LoVo (cell line): ENCODE data around the gene CECR2.

Experiments used
- DNase-seq: peaks from one replicate; pipeline ENCODE4 v3.0.0-alpha.2; 2016; ENCODE audit warnings: low spot score

CECR2 gene

DNA sequence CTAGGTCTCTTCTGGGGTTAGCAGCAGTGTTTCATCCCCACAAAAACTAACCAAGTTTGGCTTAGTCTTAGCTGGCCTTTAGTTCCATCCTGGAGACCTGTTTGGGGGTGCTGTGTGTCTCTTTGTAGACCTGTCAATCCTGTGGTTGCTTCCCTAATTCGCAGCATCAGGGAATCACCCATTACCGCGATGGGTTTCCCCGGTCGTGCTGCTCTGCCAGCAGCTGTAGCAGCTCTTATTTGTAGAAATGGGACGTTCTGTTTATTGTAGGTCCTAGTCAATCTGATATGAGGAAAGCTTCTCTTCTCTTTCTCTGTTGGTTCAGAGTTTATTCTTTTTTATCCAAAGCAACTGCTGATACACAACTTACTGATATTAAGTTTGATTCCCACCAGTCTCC is 91.6 kb downstream of the CECR2 start:
- no peak for DNase-seq

DNA sequence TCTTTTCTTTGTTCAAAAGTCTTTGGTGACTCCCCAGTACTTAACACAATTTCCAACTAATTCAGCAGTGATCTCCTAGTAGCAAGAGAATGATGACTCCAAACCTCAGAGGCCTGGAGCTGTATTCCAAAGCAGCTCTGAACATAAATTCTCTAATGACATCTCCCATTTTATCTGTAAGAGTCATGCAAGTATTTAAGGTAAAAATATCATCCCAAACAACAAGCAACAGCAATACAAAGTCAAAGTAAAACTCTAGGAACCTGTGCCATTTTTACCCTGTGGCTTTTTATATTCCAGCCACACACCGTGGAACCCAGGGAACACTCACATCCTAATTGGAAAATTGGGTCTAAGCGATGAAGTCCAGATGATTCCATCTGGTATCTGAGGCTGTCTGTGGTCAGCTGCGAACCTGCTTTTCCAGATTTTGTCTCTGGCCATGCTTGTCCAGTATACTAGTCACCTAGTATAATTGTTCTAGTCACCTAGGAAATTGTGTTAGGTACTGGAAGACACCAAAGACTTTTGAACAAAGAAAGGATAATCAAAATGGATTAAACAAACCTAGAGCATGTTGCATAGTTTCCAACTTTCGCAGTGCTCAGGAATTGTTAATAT is 101.7 kb downstream of the CECR2 start:
- no peak for DNase-seq

DNA sequence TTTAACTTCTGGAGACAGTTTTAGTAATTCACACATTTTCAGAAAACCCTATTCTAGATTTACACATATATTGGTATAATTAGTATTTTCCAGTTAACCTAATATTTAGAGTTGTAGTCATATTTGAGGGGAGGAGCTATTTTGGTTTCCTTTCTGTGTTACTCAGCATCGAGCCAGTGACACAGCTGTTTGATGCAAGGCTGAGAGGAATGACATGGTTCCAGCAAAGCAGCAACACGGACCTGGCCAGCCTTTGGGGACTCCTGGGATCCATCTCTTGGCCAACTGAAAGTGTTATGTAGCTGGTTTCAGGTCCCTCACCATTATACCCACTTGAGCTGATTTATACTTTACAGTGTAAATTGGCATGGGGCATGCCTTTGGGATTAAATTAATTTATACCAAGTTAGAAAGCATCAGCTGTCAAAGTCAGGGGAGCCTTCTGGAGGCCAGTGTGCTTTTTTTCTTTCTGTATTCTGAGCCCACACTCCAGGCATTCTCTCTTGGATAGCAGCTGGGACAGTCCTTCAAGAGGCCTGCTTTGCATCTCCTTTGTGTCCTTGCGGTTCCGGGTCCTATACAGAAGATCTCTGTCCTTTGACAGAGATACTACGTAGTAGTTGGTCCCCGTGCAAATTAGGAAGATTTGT is 102.8 kb downstream of the CECR2 start:
- no peak for DNase-seq

DNA sequence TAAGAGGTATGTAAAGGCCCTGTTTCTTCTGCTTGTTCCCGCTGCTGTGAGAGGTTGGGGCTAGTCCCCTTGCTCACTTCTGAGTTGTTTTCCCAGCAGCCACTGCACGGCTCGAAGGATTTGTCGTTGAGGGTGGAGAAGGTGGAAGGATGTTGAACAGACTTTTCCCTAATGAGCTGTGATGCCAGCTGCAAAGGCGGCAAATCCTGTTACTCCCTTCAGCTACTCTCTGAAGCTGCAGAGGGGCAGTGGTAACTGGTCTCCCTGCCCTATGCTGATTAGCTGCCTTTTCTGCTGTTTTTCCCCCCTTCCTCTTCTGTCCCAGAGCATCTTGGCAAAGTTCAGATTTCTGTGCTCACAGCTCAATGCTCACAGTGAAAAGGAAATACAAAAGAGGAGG is 103.7 kb downstream of the CECR2 start:
- DNase-seq, result no peak

DNA sequence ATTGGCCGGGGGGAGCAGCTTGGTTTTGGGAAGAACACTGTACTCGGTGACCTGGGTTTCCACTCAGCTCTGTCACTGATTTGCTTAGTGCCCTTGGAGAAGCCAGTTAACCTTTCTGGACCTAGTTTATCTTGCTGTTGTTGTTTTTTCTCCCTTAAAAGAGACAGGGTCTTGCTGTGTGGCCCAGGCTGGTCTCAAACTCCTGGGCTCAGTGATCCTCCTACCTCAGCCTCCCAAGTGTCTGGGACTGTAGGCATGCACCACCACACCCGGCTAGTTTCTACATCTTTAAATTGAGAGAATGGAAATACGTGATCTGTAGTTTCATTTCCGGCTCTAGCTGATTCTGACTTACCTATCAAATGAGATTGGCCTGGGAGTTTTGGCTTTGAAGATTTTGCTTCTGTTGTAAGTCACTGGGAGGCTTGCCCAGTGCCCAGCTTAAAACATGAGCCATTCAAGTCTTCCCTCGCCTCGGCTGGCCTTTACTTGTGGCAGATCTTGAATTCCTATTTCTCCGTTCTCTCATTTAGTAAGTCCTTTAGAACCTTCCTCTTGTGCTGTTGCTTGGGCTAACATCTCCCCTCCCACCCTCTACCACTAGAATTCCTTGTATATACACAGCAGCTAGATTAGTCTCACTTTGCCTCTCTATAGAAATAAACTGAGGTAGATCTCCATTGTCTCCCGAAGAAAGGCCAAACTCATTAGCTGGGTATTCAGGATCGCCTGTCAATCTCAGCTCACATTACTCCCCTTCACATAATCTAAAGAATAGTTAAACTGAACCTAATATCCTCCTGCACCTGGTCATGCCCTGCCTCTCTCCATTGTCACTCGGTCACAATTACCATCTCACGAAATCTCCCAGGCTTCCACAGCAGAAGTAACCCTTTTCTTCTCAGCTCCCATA is 106.3 kb downstream of the CECR2 start:
- DNase-seq, result no peak

DNA sequence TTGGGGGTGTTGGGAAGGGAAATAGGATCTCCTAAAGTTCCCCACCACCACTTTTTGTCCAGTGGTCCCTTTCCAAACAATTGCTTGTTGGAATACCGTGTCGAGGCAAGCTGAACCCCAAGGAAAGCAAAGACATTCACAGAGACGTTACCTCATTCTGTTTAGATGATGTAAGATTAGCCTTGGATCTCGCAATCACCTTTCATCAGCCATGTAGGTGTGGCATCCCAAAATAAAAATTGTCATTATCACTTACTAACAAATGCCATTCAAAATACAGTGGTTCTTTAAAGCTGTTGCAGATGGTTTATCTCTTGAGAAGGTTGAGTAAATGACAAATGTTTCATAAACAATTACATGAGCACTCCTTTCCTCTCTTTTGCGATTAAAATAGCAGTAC is 107.6 kb downstream of the CECR2 start:
- DNase-seq, result no peak

DNA sequence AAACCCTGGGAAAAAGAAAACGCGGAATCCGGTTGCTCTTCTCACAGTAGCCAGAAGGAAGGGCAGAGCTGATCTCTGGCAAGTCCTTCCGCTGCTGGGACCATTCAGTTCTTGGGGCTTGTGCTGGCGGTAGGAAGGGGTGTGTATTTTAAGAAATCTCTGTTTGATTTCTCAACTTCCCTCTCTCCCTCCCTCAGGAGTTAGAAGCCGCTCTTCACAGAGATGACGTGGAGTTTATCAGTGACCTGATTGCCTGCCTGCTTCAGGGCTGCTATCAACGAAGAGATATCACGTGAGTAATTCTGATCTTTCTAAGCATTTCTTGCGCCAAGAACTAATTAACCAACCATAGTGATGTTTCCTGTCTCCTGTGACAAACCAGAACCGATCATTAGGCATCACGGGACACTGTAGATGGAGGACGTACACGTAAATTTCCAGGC is 108.2 kb downstream of the CECR2 start:
- no peak for DNase-seq

DNA sequence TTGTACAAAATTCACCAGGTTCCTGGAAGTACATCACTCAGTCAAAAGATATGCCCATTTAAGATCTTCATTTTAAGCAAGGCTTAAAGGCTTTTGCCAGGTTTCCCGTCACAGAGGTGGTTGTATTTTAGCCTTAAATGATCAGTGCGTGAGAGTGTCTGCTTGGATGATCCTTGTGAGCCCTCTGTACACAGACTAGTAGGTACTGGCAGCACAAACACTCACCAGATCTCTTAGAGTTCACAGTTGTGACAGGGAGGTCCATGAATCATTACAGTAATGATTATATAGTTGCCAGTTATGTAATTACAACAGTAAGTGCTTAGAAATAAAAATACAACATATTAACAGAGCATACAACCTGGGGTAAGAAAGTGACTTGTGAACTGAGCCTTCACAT is 109.9 kb downstream of the CECR2 start:
- DNase-seq, result no peak

DNA sequence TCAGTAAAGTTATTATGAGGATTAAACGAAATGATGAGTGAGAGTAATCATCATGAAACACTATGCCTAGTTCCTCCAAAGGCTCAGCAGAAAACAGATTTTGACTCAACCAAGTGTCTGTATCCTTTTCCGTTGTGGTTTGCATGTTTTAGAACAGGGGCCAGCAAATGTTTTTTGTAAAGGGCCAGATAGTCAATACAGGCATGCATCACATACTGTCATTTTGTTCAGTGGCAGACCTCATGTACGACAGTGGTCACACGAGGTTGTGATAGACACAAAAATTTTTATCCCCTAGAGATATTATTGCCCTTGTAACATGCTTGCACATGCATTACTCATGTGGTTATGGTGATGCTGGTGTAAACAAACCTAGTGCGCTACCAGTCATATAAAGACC is 112.2 kb downstream of the CECR2 start:
- no peak for DNase-seq

DNA sequence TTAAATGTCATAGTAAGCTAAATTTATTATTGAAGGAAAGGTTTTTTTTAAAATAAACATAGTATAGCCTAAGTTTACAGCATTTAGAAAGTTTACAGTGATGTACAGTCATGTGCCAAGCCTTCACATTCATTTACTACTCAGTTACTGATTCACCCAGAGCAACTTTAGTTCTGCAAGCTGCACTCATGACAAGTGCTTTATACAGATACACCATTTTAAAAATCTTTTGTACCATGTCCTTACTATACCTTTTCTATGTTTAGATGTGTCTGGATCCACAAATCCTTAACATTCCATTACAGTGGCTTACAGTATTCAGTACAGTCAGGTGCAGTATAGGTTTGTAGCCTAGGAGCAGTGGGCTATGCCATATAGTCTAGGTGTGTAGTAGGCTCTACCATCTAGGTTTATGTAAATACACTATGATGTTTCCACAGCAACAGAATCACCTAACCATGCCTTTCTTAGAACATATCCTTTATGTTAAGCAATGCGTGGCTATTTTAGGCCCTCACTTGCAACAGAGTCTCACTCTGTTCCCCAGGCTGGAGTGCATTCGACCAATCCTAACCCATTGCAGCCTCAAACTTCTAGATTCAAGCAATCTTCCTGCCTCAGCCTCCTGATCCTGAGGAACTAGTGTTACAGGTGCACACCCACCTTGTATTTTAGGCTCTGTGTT is 114.6 kb downstream of the CECR2 start:
- no peak for DNase-seq

DNA sequence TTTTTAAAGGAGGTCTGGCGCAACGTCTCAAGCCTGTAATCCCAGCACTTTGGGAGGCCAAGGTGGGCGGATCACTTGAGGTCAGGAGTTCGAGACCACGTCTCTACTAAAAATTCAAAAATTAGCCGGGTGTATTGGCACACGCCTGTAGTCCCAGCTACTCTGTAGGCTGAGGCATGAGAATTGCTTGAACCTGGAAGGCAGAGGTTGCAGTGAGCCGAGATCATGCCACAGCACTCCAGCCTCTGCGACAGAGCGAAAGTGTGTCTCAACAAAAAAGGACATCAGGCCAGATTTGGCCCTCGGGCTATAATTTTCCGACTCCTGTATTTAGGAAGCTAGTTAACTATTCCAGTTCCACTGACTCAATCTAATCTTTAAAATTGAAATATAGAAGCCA is 115.3 kb downstream of the CECR2 start:
- no peak for DNase-seq

DNA sequence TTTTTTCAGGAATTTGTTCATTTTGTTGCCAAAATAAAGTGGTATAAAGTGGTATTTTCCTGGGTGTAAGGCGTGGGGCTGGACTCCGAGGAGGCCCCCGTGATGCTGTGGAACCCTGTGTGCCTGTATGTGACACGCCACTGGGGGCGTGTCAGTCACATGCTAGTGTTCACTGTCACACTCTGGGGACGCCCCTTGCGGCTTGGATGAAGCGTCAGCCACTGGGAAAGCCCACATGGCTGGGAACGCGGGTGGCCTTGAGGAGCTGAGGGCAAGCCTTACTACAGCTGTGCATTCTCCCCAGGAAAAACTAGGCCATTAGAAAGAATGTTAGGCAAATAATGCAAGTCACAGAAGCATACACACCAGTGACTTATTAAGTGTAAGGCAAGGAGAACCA is 117.1 kb downstream of the CECR2 start:
- DNase-seq, result no peak

DNA sequence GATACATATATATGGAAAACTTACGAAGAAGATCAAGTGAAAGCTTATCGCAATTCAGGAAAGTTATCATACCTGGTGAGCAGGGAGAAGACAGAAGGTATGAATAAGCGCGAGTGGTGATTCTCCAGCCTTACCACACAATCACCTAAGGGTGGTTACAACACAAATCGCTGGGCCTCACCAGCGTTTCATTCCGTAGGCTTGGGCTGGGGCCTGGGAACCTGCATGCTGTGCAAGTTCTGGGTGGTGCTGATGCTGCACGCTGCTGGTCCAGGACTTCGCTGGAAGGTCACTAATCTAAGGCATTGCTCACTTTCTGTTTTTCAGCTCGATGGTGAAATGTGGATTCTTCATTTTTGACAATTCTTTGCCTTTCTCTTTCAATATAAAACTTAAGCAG is 117.5 kb downstream of the CECR2 start:
- DNase-seq, result no peak

DNA sequence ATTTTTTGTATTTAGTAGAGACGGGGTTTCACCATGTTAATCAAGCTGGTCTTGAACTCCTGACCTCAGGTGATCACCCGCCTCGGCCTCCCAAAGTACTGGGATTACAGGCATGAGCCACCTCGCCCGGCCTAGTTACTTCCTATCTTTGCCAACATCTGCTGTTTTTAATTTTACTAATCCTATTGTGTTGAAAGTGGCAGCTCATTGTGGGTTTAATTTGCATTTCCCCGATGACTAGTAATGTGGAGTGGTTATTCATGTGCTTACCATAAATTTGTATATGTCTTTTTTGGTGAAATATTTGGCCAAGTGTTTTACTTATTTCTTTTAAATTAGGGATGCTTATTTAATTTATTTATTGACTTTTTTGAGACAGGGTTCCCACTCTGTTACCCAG is 119.8 kb downstream of the CECR2 start:
- DNase-seq, result no peak

DNA sequence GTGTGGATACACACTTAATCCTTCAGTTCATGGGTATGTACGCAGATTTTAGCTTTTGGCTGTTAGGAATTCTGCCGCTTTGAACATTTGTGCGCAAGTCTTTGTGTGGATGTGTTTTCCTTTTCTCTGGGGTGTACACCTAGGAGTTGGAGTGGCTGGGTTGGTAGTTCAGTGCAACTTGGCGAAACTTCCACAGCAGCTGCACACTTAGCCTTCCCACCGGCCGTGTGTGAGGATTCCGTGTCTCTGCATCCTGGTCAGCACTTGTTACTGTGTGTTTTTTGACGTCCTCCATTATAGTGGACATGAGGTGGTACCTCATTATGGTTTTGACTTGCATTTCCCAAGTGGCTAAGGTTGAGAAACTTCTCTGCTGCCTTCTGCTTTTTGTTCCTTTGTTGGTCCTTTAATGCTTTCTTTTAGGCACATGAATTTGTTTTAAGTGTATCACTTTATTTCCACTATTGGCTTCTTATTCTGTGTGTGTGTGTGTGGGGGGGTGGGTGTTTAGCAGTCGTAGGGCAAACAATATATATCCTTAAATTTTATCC is 121.9 kb downstream of the CECR2 start:
- no peak for DNase-seq

DNA sequence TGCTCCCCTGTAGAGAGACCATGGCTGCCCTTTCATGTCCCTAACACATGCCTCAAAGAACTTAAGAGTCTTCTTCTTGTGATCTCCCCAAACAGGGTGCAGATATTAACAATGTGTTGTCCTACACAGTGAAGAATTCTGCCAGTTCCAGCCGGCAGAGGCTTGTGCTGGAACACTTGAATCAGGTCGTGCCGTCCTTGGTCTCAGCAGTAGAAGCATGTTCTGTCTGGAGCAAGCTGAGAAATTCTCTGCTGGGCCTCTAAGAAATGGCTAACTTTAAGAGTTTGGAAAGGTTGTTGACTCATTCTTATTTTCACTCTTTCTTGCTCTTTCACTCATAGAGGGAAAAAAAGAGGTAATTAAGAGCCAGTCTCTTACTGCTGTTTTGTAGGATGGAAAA is 123.0 kb downstream of the CECR2 start:
- no peak for DNase-seq

DNA sequence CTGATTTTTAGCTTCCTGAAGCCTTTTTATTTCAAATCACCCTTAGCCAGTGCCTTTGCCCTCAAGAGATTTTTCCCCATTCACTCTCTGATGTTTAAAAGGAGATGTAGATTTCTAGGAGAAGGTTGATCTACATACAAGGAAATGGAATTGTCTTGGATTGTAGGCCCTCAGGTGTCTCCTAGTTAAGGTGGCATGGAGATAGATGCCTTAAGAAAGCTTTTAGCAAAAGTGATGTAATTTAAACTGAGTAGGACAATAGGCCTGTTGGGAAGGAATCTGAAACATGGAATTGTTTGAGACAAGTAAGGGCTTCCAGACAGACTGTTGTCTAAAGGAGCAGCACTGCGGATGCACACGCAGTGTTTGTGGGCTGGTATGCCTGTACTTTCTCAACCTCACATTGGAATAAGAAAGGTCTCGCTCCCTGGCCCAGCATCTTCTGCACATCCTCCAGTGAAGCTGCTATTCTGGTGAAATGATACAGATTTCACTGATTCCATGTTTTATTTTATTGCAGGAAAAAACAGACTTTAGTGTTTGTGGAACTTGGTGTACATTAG is 124.2 kb downstream of the CECR2 start:
- DNase-seq, result no peak

DNA sequence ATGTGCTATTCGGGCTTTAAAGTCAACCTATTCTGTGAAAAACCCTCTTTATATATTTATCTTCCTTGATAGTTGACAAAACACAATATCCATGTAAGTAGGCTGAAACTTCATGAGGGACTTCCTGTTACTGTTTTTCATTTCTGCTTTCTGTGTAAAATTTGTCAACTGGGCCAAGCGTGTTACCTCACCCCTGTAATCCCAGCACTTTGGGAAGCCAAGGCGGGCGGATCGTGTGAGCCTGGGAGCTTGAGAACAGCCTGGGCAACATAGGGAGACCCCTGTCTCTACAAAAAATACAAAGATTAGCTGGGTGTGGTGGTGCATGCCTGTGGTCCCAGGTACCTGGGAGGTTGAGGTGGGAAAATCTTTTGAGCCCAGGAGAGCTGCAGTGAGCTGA is 127.6 kb downstream of the CECR2 start:
- no peak for DNase-seq

DNA sequence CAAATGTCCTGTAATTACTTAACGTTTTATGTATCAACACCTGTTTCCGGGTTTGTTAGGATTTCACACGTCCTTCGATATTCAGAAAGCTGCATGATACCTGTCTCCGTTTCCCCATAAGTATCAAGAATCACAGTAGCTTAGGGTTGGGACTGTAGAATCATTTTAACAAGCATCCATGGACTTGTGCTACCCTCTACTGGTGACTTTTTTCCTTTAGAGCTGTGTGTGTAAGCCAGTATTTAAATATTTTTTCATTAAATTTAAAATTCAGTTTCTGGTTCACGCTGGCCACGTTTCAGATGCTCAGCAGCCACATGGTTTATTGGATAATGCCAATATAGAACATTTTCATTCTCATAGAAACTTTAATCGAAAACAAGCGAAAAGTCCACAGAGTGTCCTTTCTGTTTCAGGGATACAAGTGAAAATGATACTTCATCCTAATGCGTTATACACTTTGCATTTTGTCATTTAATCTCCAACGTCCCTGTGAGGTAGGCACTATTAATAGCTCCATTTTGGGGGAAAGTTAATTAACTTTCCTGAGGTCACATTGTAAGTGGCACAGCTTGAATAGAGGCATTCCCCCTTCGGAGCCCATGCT is 132.5 kb downstream of the CECR2 start:
- DNase-seq, result peak; percentile 78

DNA sequence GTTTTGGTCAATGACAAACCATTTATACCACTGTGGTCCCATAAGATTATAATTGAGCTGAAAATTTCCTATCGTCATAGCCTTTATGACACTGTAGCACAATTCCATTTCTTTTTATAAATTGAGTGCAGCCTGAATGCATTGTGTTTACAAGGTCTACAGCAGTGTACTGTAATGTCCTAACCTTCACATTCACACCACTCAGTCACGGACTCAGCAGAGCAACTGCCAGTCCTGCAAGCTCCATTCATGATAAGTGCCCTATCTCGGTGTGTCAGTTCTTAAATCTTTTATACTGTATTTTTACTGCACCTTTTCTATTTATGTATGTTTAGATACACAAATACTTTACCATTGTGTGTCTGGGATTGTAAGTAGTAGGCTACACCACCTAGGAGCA is 138.8 kb downstream of the CECR2 start:
- DNase-seq, result no peak

DNA sequence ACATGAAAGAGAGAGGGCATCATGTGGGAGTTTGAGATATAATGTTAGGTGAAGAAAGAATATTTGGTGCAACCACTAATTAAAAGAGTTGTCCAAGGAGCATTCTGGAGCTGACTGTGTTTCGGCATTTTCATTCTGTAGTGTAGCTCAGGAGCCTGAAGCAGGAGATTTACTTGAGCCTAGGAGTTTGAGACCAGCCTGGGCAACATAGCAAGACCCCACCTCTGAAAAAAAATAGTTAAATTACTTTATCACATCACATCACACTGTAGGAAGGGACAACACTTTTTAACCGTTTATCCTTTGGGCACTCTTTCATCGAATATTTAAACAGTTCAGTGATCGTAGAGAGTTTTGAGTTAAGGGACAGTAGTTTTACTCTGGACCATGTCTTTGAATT is 143.7 kb downstream of the CECR2 start:
- no peak for DNase-seq

DNA sequence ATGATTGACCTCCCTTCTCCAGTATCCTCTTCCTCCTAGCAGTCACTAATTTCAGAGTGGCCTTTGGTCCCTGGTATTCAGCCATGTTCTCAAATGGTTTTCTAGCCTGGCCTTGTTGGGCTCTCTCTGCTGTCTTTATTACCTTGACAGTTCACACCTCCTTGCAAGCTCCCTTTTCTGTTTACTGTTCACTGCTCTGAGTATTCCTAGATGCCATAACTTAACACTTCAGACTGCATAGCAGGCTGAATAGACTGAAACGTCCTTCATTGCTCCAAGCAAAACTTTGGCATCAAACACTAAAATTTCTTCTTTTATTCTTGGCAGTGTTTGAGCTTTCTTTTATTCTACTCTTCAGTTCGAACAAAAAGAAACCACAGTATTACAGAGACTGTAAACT is 144.4 kb downstream of the CECR2 start:
- DNase-seq, result no peak
